Endometrial microvascular endothelial cells (primary cell): ENCODE results near the gene COPS3. TPM values are rescaled to one million over a fixed set of nuclear protein-coding genes. Genes with fewer than 3 reads are reported as not detected.

ENCODE experiments used
- in situ Hi-C: cut with HindIII; loops from 2 replicates; pipeline ENCODE4 v1.10.0; 2017; ENCODE audit warnings: low sequenced_read_pairs, low pct_unique_long_range_greater_than_20kb; ENCODE audit errors: inconsistent ontology term
- total RNA-seq: library from RNA; depleted of rRNA; stranded (reverse); fragments of >200 nt; gene quantifications from one replicate; pipeline ENCODE4 v1.2.3, GENCODE V29; 2015; ENCODE audit errors: inconsistent ontology term

The COPS3 gene
- total RNA-seq, 1 donor from 2014 or later = 129 TPM

DNA sequence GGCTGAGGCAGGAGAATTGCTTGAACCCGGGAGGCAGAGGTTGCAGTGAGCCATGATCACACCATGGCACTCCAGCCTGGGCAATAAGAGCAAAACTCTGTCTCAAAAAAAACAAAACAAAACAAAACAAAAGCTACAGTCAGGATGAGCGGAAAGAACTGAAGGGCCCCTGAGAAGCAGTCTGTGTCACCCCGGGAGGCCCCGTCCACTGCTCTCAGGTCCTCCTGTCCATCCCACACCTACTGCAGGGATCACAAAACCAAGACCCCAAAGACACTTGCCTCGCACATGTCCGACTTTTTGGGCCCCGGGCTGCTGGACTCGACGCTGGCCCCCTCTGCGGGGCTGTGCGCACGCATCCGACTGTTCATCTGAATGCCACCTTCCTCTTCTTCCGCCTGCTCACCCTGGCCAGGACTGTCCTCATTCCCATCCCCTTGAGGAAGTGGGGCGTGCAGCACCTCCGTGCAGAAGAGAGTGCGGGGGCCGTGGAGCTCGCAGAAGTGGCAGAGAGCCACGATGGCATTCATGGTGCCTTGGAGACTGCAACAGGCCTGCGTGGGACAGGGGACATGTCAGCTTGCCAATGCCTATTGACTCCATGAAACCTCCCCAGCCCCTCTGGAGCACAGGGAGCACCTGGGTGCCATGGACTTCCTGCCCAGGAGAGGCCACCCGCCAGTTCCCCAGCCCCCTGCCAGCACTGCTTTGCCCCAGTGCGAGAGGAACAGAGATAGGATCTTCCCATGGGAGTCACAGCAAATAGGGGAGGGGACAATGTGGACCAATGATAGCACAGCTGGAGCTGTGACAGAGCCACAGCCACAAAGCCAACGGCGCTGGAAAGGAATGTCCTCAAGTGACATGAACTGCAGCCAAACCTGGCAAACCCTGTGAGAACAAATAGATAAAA is 53.2 kb downstream of the COPS3 start:
- in situ Hi-C loops = no loop called here

DNA sequence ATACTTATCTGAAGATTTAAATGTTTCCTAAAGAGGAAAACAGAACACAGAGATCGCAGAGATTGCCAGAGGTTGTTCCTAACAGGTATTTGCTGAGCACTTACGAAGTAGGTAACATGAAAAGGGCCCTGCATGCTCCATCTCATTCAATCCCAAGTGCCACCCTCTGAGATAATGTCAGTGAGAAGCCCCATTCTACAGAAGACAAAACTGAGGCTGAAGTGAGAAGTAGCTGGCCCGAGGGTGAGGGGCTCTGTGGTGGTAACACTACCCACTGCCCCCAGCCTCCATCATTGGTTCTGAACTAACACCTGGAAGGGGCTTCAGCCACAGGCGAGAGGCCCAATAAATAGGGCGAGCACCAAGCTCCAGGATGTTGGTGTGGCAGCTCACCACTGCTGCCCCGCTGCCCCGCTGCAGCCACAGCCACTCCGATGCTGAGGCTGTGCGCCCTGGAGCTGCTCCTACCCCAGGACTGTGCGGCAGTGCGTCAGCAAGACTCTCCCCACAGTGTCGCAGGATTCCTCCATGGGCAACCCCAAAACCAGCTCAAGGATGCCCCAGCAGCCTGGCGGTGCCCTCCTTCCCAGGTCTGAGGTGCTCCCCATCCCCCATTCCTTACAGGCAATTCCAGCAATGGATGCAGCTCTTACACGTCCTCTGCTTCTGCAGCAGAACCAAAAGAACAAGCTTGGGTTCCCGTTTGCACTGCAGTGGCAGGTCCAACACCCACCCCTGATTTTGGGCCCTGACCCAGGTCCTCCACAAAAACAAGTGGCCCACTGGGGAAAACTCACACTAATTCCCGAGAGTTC is 54.4 kb downstream of the COPS3 start:
- in situ Hi-C loops = no loop called here

DNA sequence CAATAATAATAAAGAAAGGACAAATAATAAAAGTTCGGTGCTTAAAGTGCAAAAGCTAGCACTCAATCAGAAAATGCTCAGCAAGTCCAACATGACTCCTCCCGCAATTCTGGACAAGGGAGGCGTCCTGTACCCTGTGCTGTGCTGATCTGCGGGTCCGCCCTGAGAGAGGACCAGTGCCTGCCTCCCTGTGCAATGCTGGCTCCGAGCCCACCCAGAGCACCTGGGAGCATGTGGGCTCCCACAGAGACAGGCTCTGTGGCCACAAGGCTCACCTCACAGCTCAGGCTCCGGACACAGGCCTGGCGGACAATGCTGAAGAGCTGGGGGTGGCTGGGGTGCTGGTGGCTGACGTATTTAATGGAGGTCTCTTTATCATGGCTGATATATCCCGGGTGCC is 55.1 kb downstream of the COPS3 start:
- in situ Hi-C loops = no loop called here

DNA sequence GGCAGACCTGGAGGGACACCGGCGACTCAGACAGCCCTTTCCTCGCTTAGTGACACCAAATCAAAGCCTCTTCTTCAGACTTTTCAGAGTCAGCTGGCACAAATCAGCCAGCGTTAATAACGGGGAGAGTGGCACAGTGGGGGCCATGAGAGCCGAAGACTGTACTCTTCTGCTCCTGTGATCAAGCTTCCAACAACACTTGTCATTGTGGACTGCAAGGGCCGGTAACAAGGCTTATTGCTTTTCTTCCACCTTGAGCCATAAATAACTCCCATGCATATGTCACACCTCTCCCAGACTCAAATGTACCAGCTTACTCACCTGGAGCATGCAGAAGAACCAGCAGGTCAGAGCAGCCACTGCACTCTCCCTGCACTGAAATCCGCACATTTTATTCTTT is 56.9 kb downstream of the COPS3 start:
- in situ Hi-C loops = no loop called here

DNA sequence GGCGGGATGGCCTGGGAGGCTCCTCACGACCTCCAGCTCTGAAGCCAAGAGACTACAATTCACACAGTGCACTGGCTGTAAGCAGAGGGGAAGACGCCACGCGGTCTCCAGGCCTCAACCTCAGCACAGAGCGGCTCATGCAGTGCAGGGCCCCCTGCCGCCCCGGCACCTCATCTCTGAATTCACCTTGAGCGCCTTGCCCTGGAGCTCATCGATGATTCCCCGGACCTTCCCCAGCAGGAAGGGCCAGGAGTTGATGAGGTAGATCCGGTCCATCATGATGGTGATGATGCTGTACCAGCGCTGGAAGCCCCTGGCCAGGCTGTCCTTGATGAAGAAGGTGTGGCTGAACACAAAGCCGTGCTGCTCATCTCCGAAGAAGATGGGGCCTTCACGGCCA is 57.3 kb downstream of the COPS3 start:
- in situ Hi-C loops = no loop called here

DNA sequence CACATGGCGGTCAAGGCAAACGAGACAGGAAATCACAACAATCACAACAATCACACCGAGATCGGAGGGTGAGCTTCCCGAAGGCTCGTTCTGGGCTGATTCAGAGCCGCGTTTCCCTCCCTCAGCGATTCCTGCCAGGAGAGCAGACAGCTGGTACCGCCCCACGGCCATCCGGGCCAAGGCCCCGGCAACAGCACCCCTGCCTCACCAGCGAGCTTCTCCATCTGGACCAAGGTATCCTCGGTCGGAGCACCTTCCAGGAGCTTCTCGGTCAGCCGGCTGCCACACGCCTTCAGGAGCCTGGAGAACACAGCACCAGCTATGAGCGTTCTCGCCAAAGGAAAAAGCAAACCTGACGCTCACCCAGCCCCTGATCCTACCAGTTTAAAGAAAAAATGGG is 59.7 kb downstream of the COPS3 start:
- in situ Hi-C loops = no loop called here

DNA sequence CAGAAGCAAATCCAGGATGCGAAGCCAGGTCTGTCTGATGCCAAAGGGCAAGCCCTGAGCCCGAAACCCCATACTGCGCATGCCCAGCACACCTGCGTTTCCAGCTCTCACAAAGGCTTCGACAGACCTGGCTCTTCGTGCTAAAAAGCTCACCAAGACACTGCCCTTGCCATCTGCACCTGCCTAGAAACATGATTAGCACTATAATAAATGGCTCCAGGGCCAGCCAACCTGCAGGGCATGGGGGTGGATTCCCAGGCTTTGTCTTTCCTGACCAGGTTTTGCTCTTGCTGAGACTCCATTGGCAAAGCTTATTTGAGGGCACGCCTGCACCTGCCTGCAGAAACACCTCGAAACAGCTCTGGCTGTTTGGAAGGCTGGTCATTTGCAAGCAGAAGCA is 60.5 kb downstream of the COPS3 start:
- in situ Hi-C loops = no loop called here

DNA sequence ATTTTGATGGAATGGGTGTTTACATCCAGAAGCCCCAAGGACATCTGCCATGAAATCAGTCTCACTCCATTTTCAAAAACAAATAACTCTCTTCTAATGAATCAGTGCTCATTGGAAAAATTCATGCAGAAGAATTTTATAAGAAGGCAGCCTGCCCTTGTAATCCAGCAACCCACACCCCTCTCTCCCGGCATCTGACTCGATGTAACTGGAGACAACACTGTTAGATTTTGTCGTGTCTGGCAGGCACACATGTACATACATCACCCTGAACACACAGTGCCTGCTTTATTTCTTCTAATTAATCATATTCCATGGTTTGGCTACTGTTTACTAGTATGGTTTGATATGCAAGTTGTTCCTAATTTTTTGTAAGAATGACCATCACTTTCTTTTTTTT is 63.1 kb downstream of the COPS3 start:
- in situ Hi-C loops = no loop called here

DNA sequence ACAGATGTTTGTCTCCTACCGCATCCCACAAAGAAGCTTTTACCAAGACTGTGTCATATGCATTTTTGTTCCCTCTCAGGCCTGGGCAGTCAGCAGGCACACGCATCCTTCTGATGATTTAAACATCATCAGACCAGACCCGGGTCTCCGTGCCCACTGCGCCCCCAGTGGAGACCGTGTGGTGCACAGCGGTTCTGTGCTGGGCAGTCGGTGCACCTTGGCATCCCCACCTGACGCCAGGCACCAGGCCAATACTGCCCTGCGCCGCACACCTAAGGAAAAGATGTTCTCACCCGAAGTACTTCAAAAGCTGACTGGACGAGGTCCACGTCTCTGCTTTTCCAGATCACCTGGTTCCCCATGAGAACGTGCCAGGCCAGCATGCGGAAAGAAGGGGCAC is 64.3 kb downstream of the COPS3 start:
- in situ Hi-C loops = no loop called here

DNA sequence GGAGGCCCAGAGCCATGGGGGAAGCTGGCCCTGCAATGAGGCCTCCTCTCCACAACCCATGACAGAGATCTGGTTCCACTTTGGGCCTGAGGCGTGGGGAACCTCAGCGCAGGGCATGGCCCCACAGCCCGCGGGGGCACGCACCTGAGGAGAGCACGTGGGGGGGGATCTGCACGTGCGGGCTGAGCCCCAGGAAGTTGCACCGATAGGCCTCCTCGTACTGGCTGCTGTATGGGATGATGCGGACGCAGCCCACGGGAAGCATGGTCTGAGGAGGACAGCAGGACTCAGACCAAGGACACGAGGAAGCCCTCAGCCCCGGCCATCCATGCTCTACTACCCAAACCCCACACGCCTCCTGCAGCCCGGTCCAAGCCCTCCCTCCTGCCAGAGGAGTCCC is 64.8 kb downstream of the COPS3 start:
- in situ Hi-C loops = no loop called here

DNA sequence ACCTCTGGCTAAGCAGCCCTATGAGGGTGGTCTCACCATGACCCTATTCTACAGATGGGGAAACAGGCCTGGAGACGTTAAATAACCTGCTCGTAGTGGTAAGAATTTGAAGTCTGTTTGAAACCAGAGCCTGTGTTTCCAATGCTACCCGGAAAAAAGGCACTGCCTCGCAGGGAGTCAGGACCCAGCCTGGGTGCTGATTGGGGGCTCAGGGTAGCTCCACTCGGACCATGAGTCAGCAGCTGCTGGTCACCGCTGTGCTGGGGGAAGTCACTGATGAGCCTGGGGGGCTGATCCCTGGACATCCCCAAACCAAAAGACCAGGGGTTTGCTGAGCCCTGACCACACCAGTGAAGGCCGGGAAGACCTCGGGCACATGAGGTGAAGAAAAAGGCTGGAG is 65.5 kb downstream of the COPS3 start:
- in situ Hi-C loops = no loop called here

DNA sequence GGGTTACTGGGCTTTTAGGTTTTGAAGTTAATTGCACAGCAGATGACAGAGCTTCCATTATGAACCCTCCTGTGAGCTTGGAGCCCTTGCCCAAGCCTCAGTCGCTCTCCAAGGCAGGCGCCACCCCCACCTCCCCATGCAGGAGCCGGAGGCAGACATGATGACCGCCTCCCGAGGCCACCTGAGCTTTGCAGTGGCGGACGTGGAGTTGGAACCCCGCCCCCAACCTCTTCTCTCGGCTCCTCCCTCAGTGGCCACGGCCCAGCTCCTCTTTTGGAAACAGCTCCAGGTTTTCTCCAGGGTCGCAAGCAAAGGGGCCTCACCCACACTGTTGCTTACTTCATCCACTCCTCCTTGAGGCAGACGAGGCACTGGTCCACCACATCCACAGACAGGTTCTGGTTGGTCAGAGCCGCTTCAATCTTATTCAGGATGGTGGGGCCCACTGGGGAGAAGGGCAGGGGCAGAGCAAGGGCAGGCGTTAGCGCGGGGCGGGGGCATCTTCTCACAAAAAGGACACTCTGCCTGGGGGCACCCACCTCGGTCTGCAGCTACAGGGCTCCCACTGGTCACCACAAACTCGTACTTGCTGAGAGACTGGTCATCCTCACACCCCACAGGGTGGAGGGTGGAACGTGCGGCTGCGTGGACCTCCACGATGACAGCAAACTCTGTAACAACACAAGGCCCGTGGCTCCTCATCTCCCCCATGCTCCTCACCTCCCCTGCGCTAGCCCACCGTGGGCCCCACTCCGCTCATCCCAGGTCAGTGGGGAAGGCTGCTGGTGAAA is 66.2 kb downstream of the COPS3 start:
- in situ Hi-C loops = no loop called here

DNA sequence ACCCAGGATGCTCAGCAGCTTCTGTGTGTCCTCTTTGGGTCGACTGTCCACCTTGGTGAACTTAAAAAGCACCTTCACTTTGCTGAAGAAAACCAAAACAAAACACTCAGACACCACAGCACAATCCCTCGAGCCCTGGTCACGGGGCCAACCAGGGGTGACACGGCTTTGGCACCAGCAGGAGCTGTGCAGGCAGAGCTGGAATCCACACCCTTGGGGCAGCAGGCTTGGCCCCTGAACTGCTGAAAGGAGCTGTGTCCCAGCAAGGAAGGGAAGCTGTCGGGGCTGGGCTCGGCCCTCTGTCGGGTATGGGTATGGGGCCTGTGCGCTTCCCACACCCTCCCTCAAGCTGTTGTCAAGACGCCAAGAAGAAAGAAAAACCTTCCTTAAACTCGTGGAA is 67.3 kb downstream of the COPS3 start:
- in situ Hi-C loops = no loop called here

DNA sequence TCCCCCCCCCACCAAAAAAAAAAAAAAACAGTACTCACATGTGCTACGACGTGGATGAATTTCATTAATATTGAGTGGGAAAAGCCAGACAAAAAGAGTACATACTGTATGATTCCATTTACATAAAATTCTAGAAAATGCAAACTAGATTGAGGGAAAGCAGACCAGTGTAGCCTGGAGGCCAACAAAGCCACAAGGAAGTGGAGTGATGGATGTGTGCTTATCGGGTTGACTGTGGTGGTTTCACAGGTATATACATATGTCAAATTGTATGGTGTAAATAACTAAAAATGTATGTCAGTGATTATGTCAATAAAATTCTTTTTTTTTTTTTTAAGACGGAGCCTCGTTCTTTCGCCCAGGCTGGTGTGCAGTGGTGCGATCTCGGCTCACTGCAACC is 73.0 kb downstream of the COPS3 start:
- in situ Hi-C loops = no loop called here

DNA sequence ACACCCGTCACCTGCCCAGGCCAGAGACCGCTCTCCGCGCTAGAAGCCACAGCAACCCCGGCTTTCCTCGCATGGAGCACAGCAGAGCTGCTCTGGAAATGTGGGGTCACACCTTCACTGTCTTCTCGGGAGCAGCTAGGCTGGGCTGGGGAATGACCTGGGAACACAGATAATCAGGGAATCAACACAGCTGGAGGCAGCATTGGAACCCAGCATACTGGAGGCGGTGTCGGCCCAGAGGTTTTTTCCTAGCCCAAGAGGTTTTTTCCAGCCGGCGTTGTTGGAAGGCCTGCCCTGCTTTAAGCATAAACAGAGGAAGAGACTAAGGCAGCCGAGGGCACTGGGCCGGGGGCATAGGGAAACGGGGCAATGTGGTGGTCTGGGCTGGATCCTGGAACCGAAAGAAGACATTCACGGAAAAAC is 74.1 kb downstream of the COPS3 start:
- in situ Hi-C loops = no loop called here

DNA sequence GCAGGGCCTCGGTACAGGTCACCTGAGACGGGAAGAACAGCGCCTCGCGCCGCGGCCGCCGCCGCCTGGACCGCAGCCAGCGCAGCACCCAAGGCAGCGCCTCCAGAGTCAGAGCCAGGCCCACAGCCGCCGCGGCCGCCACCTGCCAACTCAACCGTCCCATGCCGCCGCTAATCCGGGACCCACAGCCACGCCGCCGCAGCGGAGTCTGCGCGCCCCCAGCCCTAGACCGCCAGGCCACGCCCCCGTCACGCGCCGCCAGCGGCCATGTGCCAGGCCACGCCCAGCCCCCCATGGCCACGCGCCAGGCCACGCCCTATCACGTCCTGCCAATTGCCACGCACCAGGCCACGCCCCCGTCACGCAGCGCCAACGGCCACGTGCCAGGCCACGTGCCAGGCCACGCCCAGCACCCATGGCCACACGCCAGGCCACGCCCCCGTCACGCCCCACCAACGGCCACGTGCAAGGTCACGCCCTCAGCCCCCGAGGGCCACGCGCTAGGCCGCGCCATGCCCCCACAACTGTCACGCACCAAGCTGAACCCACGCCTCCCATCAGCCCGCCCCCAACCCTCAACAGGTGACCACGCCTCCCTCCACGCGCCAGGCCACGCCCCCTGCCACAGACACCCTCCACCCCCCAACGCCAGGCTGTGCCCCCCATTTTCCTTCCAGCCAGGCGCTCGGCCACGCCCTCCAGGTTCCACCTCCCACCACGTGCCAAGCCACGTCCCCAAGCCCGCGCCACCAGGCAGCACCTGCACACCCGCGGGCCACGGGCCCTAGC is 74.7 kb downstream of the COPS3 start, which contains the start of gene PLD6:
Gene PLD6 (minus strand): TSS at position 210 of the 789 bp plus-strand sequence. CDS start 47 bp downstream, at position 163.
- in situ Hi-C loops = no loop called here

DNA sequence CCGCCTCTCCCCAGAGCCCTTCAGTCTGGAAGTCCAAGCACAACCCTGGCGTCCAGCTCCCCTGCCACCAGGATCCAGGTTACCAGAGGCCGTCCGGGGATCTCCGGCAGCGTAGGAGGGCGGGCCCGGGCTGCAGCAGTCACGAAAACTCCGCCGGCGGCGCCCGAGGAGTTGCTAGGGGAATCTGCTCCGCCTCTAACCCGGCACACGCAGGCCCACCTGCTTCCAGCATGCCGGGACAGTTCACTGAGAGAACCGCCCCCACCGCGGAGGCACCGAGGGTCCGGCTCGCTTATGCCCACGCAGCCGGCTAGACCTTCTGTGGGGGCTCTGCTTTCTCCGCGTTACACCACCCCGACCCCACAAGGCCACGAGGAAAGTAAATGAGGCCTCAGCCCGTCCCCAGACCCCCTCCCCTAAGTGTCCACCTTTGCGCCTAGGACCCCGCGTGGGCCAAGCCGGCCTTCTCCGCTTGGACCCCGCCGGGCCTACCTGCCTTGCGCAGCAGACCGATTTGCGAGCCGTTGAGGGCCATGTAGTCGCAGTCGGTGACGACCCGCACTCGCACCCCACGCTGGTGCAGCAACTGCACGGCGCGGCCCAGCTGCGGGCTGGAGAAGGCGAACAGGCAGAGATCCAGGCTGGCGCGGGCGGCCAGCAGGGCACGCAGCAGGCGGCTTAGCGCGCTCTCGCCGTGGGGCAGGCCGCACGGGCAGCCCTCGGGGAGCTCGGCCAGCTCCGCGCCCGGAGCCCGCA is 75.5 kb downstream of the COPS3 start:
- in situ Hi-C loops = no loop called here
